ENCODE data around the gene HCRT. TPM values are rescaled to one million over a fixed set of nuclear protein-coding genes. Genes with fewer than 3 reads are reported as not detected.

Gene HCRT
- total and polyA plus RNA-seq, 2 of the 8 experiments (the other 6 are each of a cell fraction or from before 2014, with no cell fraction given): not detected

DNA sequence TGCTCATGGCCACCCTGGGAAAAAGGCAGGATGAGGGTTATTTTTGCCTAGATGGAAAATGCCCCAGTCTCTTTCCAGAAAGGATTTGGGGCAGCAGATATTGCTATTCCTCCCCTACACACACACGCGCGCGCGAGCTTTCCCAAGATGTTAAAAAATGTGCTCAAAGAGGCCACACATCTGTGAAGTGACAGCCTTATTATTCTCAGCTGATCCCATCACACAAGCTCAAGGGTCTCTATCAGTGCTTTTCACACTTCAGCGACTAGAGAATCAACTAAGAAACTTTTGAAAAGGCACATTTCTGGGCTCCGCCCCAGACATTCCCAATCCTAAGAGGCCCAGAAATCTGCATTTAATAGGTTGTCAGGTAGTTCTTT lies 24.7 kb downstream of the HCRT start (continued):
- TF ChIP-seq, protein P1, sequence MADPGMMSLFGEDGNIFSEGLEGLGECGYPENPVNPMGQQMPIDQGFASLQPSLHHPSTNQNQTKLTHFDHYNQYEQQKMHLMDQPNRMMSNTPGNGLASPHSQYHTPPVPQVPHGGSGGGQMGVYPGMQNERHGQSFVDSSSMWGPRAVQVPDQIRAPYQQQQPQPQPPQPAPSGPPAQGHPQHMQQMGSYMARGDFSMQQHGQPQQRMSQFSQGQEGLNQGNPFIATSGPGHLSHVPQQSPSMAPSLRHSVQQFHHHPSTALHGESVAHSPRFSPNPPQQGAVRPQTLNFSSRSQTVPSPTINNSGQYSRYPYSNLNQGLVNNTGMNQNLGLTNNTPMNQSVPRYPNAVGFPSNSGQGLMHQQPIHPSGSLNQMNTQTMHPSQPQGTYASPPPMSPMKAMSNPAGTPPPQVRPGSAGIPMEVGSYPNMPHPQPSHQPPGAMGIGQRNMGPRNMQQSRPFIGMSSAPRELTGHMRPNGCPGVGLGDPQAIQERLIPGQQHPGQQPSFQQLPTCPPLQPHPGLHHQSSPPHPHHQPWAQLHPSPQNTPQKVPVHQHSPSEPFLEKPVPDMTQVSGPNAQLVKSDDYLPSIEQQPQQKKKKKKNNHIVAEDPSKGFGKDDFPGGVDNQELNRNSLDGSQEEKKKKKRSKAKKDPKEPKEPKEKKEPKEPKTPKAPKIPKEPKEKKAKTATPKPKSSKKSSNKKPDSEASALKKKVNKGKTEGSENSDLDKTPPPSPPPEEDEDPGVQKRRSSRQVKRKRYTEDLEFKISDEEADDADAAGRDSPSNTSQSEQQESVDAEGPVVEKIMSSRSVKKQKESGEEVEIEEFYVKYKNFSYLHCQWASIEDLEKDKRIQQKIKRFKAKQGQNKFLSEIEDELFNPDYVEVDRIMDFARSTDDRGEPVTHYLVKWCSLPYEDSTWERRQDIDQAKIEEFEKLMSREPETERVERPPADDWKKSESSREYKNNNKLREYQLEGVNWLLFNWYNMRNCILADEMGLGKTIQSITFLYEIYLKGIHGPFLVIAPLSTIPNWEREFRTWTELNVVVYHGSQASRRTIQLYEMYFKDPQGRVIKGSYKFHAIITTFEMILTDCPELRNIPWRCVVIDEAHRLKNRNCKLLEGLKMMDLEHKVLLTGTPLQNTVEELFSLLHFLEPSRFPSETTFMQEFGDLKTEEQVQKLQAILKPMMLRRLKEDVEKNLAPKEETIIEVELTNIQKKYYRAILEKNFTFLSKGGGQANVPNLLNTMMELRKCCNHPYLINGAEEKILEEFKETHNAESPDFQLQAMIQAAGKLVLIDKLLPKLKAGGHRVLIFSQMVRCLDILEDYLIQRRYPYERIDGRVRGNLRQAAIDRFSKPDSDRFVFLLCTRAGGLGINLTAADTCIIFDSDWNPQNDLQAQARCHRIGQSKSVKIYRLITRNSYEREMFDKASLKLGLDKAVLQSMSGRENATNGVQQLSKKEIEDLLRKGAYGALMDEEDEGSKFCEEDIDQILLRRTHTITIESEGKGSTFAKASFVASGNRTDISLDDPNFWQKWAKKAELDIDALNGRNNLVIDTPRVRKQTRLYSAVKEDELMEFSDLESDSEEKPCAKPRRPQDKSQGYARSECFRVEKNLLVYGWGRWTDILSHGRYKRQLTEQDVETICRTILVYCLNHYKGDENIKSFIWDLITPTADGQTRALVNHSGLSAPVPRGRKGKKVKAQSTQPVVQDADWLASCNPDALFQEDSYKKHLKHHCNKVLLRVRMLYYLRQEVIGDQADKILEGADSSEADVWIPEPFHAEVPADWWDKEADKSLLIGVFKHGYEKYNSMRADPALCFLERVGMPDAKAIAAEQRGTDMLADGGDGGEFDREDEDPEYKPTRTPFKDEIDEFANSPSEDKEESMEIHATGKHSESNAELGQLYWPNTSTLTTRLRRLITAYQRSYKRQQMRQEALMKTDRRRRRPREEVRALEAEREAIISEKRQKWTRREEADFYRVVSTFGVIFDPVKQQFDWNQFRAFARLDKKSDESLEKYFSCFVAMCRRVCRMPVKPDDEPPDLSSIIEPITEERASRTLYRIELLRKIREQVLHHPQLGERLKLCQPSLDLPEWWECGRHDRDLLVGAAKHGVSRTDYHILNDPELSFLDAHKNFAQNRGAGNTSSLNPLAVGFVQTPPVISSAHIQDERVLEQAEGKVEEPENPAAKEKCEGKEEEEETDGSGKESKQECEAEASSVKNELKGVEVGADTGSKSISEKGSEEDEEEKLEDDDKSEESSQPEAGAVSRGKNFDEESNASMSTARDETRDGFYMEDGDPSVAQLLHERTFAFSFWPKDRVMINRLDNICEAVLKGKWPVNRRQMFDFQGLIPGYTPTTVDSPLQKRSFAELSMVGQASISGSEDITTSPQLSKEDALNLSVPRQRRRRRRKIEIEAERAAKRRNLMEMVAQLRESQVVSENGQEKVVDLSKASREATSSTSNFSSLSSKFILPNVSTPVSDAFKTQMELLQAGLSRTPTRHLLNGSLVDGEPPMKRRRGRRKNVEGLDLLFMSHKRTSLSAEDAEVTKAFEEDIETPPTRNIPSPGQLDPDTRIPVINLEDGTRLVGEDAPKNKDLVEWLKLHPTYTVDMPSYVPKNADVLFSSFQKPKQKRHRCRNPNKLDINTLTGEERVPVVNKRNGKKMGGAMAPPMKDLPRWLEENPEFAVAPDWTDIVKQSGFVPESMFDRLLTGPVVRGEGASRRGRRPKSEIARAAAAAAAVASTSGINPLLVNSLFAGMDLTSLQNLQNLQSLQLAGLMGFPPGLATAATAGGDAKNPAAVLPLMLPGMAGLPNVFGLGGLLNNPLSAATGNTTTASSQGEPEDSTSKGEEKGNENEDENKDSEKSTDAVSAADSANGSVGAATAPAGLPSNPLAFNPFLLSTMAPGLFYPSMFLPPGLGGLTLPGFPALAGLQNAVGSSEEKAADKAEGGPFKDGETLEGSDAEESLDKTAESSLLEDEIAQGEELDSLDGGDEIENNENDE (IDR thresholded peaks at IDR 0.05; ENCODE audit: insufficient replicate concordance, low read length): no peak
- no peak for TF ChIP-seq TAF1 (IDR thresholded peaks at IDR 0.05; ENCODE audit: low read depth, low read length)

Measured in H1 (cell line).